Hippocampal formation (tissue), 2 donors: ENCODE results near the gene STUM.

Experiments
- DNase-seq, 2 donors: peaks; one replicate each; lab custom pipeline; 2025; lab: John Stamatoyannopoulos, UW

STUM gene

GRCh38 chr1:226562989-226563388 lies 14.4 kb downstream of the STUM start:
- DNase-seq, result no peak

- DNase-seq, result no peak
Observed at GRCh38 chr1:226563666-226564065, 15.1 kb downstream of the STUM start.

GRCh38 chr1:226565476-226565875 lies 16.9 kb downstream of the STUM start:
- DNase-seq, result peak in 1 of 2 donors; percentile 45

- DNase-seq, result no peak
Observed at GRCh38 chr1:226566234-226566633, 17.7 kb downstream of the STUM start.

GRCh38 chr1:226566760-226567159 lies 18.2 kb downstream of the STUM start:
- DNase-seq, result peak in 1 of 2 donors; percentile 21

GRCh38 chr1:226568077-226568831 lies 19.7 kb downstream of the STUM start:
- no peak for DNase-seq

- DNase-seq, result no peak
Observed at GRCh38 chr1:226568975-226569741, 20.6 kb downstream of the STUM start.

GRCh38 chr1:226569879-226570547 lies 21.4 kb downstream of the STUM start:
- DNase-seq, result no peak

- DNase-seq, result no peak
Observed at GRCh38 chr1:226571893-226572292, 23.3 kb downstream of the STUM start.

GRCh38 chr1:226572325-226572726 lies 23.8 kb downstream of the STUM start:
- DNase-seq, result no peak

- no peak for DNase-seq
Observed at GRCh38 chr1:226574044-226574443, 25.5 kb downstream of the STUM start.

GRCh38 chr1:226574591-226575435 lies 26.2 kb downstream of the STUM start:
- no peak for DNase-seq

GRCh38 chr1:226575436-226575720 lies 26.8 kb downstream of the STUM start:
- DNase-seq, result no peak

GRCh38 chr1:226575739-226576378 lies 27.3 kb downstream of the STUM start:
- no peak for DNase-seq

GRCh38 chr1:226576601-226577000 lies 28.0 kb downstream of the STUM start:
- no peak for DNase-seq

GRCh38 chr1:226577401-226578180 lies 29.0 kb downstream of the STUM start:
- no peak for DNase-seq

- no peak for DNase-seq
Observed at GRCh38 chr1:226578946-226579578, 30.5 kb downstream of the STUM start.

- DNase-seq, result no peak
Observed at GRCh38 chr1:226579781-226580323, 31.3 kb downstream of the STUM start.

GRCh38 chr1:226580625-226581270 lies 32.2 kb downstream of the STUM start:
- DNase-seq, result no peak
